Karpas-422 (cell line): ENCODE results near the gene AIG1. TPM values are rescaled to one million over a fixed set of nuclear protein-coding genes. Genes with fewer than 3 reads are reported as not detected.
"Not testable (repeated sequence)": the region's sequence is repeated elsewhere in the genome, so short reads cannot be mapped to it uniquely, and the experiment has no call there.

ENCODE experiments used
- DNase-seq: peaks from one replicate; pipeline ENCODE4 v3.0.0-alpha.2; 2015
- H2AFZ ChIP-seq: fragments of 200-600 bp; sonication (generic); 2 replicates; pipeline ENCODE4 v1.6.1; 2014; ENCODE audit warnings: antibody characterized with exemption, low read length, mixed read lengths
- H3K27ac ChIP-seq: fragments of 200-600 bp; sonication (generic); 2 replicates; pipeline ENCODE4 v1.5.1; 2014; ENCODE audit warnings: mild to moderate bottlenecking, low read length, moderate library complexity
- H3K27me3 ChIP-seq: fragments of 200-600 bp; sonication (generic); 2 replicates; pipeline ENCODE4 v1.6.1; 2014; ENCODE audit warnings: low read length, mixed read lengths
- H3K36me3 ChIP-seq: fragments of 200-600 bp; sonication (generic); 2 replicates; pipeline ENCODE4 v1.6.1; 2014; ENCODE audit warnings: low read length, mixed read lengths; ENCODE audit not compliant: insufficient read depth
- H3K4me1 ChIP-seq: fragments of 200-600 bp; sonication (generic); 2 replicates; pipeline ENCODE4 v1.6.1; 2014; ENCODE audit warnings: mild to moderate bottlenecking, low read length, mixed read lengths
- H3K4me2 ChIP-seq: fragments of 200-600 bp; sonication (generic); 2 replicates; pipeline ENCODE4 v1.6.1; 2014; ENCODE audit warnings: low read length, low read depth, mild to moderate bottlenecking; ENCODE audit not compliant: poor library complexity, severe bottlenecking
- H3K4me3 ChIP-seq: fragments of 200-600 bp; sonication (generic); 2 replicates; pipeline ENCODE4 v1.5.1; 2014; ENCODE audit warnings: mild to moderate bottlenecking, antibody characterized with exemption, low read length, mixed read lengths
- H3K79me2 ChIP-seq: fragments of 200-600 bp; sonication (generic); 2 replicates; pipeline ENCODE4 v1.6.1; 2014; ENCODE audit warnings: mild to moderate bottlenecking, low read length, mixed read lengths
- H3K9ac ChIP-seq: fragments of 200-600 bp; sonication (generic); 2 replicates; pipeline ENCODE4 v1.6.0; 2014; ENCODE audit warnings: low read length
- H3K9me2 ChIP-seq: fragments of 200-600 bp; sonication (generic), shearing (Covaris generic); replicated peaks from 2 replicates; pipeline ENCODE4 v1.6.0; 2014; ENCODE audit warnings: mild to moderate bottlenecking, low read length, moderate library complexity; ENCODE audit not compliant: insufficient read depth
- H3K9me3 ChIP-seq: fragments of 300-700, 200-600 bp; sonication (generic); 2 replicates; pipeline ENCODE4 v1.6.1; 2014; ENCODE audit warnings: low read length, mixed read lengths
- H4K20me1 ChIP-seq: fragments of 200-600 bp; sonication (generic); 2 replicates; pipeline ENCODE4 v1.6.1; 2014; ENCODE audit warnings: mild to moderate bottlenecking, antibody characterized with exemption, low read length, low read depth; ENCODE audit not compliant: insufficient read depth
- total RNA-seq: library from RNA; depleted of rRNA; stranded (reverse); fragments of >200 nt; shearing (Covaris generic); gene quantifications from 2 replicates; pipeline ENCODE4 v1.2.3, GENCODE V29; 2014; ENCODE audit warnings: low replicate concordance

AIG1 gene
- total RNA-seq, 1 experiment from 2014 or later, result 10.2 TPM

DNA sequence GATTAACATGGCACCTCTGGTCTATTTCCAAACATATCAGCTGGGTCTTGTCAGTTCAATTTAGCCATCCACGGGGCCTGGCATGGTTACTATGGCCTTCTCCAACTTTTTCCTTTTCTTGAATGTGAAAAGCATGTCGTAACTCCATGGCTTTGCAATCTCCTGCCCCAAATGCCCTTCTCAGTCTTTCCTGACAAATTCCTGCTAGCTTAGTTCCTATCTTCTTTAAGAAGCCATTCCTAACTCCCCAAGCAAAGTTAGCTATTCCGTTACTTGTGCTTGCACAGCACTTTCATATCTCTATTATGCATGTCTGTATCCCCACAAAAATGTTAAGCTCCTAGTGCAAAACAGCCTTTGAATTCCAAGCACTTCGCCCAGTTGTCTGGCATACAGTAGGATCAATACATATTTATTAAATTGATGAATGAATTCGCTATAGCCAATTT is 105.6 kb downstream of the AIG1 start:
- no peak for DNase-seq
- Histone ChIP-seq H3K9ac (no peak overlapping the region), H3K36me3 (no peaks in the 10 kb centered on the region), H3K4me1 (no peaks in the 10 kb centered on the region), H4K20me1 (no peaks in the 10 kb centered on the region), H2AFZ (no peak overlapping the region), H3K4me3 (no peak overlapping the region), H3K79me2 (no peaks in the 10 kb centered on the region), H3K4me2 (no peak overlapping the region), H3K9me2 (no peaks in the 10 kb centered on the region), H3K9me3 (no peaks in the 10 kb centered on the region), H3K27me3 (no peaks in the 10 kb centered on the region), H3K27ac (no peak overlapping the region)

DNA sequence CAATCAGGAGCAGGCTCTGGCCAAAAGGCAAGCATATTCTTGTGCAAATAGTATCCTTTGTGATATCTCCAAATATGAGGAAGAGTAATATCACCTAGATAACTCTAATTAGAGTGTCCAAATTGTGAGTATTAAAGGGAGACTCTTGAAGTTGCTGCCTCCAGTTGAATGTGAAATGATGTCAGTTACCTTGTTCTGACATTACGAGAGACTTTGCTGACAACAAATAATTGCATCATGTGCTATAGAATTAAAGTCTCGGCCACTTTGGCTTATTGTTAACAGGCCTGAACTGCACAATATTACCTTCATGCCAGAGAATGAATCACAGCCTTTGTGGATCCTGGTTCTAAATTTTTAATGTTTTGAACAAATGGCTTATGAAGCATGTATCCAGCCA is 106.5 kb downstream of the AIG1 start:
- no peak overlapping the region for H2AFZ ChIP-seq
- no peak overlapping the region for H3K4me3 ChIP-seq
- no peaks in the 10 kb centered on the region for H3K27me3 ChIP-seq
- no peaks in the 10 kb centered on the region for H3K79me2 ChIP-seq
- H3K4me2 ChIP-seq, result no peak overlapping the region
- H3K9me2 ChIP-seq, result no peaks in the 10 kb centered on the region
- H3K36me3 ChIP-seq, result no peaks in the 10 kb centered on the region
- H3K27ac ChIP-seq, result no peak overlapping the region
- no peaks in the 10 kb centered on the region for H3K9me3 ChIP-seq
- H3K4me1 ChIP-seq, result no peaks in the 10 kb centered on the region
- H4K20me1 ChIP-seq, result no peaks in the 10 kb centered on the region
- no peak for DNase-seq
- H3K9ac ChIP-seq, result no peak overlapping the region

DNA sequence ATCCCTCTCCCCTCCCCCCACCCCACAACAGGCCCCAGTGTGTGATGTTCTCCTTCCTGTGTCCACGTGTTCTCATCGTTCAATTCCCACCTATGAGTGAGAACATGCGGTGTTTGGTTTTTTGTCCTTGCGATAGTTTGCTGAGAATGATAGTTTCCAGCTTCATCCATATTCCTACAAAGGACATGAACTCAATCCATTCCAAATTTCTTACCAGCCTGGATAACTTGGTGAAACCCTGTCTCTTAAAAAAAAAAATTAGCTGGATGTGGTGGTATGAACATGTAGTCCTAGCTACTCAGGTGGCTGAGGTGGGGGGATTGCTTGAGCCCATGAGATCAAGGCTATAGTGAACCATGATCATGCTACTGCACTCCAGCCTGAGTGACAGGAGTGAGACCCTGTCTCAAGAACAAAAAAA is 107.7 kb downstream of the AIG1 start:
- not testable (repeated sequence) for H3K9me3 ChIP-seq, H2AFZ ChIP-seq, H3K36me3 ChIP-seq, H3K79me2 ChIP-seq, H3K4me3 ChIP-seq, H3K9ac ChIP-seq, H4K20me1 ChIP-seq, H3K27me3 ChIP-seq, H3K4me1 ChIP-seq, DNase-seq, H3K9me2 ChIP-seq, H3K4me2 ChIP-seq, H3K27ac ChIP-seq

DNA sequence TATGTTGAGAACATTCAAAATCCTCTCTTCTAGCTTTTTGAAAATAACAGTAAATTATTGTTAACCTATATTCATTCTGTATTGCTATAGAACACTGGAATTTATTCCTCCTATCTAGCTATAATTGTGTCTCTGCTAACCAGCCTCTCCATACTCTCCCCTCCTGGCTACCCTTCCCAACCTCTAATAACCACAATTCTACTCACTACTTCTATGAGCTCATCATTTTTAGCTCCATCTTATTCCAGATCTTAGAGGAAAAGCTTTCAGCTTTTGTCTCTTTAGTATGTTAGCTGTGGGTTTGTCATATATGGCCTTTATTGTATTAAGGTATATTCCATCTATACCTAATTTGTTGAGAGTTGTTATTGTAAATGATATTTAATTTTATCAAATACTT is 108.8 kb downstream of the AIG1 start:
- H3K79me2 ChIP-seq, result no peaks in the 10 kb centered on the region
- no peaks in the 10 kb centered on the region for H3K27me3 ChIP-seq
- no peak overlapping the region for H3K27ac ChIP-seq
- no peaks in the 10 kb centered on the region for H3K36me3 ChIP-seq
- DNase-seq, result no peak
- no peaks in the 10 kb centered on the region for H4K20me1 ChIP-seq
- no peak overlapping the region for H2AFZ ChIP-seq
- no peaks in the 10 kb centered on the region for H3K9me3 ChIP-seq
- H3K9me2 ChIP-seq, result no peaks in the 10 kb centered on the region
- no peak overlapping the region for H3K9ac ChIP-seq
- H3K4me3 ChIP-seq, result no peak overlapping the region
- no peak overlapping the region for H3K4me2 ChIP-seq
- H3K4me1 ChIP-seq, result no peaks in the 10 kb centered on the region

DNA sequence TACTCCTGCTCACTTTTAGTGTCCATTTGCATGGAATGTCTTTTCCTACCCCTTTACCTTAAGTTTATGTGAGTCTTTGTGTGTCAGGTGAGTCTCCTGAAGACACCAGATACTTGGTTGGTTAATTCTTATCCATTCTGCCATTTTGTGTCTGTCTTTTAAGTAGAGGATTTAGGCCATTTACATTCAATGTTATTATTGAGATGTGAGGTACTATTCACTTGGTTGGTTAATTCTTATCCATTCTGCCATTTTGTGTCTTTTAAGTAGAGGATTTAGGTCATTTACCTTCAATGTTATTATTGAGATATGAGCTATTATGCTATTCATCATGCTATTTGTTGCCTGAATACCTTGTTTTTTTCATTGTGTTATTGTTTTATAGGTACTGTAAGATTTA is 113.8 kb downstream of the AIG1 start:
- no peak overlapping the region for H3K4me3 ChIP-seq
- no peaks in the 10 kb centered on the region for H4K20me1 ChIP-seq
- H3K79me2 ChIP-seq, result no peaks in the 10 kb centered on the region

DNA sequence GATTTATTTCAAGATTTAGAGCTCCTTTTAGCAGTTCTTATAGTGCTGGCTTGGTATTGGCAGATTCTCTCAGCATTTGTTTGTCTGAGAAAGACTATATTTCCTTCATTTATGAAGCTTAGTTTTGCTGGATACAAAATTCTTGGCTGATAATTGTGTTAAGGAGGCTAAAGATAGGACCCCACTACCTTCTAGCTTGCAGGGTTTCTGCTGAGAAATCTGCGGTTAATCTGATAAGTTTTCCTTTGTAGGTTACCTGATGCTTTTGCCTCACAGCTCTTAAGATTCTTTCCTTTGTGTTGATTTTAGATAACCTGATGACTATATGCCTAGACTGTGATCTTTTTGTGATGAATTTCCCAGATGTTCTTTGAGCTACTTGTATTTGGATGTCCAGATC is 114.3 kb downstream of the AIG1 start:
- Histone ChIP-seq H3K9me3 (peaks cover 4% of the 10 kb centered on the region; the same call in 1 of the 2 replicates), H3K36me3 (no peaks in the 10 kb centered on the region), H3K4me1 (no peaks in the 10 kb centered on the region), H3K27me3 (no peaks in the 10 kb centered on the region), H3K27ac (no peak overlapping the region), H3K79me2 (no peaks in the 10 kb centered on the region), H3K4me3 (no peak overlapping the region), H3K9me2 (no peaks in the 10 kb centered on the region), H2AFZ (no peak overlapping the region), H4K20me1 (no peaks in the 10 kb centered on the region), H3K4me2 (no peak overlapping the region), H3K9ac (no peak overlapping the region)
- no peak for DNase-seq

More for the DNA sequence above, 113.8 kb downstream of the AIG1 start:
- Histone ChIP-seq H3K9me2 (no peaks in the 10 kb centered on the region), H3K36me3 (no peaks in the 10 kb centered on the region), H3K4me1 (no peaks in the 10 kb centered on the region), H3K4me2 (no peak overlapping the region), H3K27me3 (no peaks in the 10 kb centered on the region), H3K27ac (no peak overlapping the region), H3K9ac (no peak overlapping the region), H2AFZ (no peak overlapping the region), H3K9me3 (peaks cover 4% of the 10 kb centered on the region; the same call in 1 of the 2 replicates)
- no peak for DNase-seq

GRCh38 chr6:143176090-143177021 is 115.7 kb downstream of the AIG1 start:
- Histone ChIP-seq H3K4me2 (no peak overlapping the region), H3K4me3 (no peak overlapping the region)
- DNase-seq, result peak; percentile 45

DNA sequence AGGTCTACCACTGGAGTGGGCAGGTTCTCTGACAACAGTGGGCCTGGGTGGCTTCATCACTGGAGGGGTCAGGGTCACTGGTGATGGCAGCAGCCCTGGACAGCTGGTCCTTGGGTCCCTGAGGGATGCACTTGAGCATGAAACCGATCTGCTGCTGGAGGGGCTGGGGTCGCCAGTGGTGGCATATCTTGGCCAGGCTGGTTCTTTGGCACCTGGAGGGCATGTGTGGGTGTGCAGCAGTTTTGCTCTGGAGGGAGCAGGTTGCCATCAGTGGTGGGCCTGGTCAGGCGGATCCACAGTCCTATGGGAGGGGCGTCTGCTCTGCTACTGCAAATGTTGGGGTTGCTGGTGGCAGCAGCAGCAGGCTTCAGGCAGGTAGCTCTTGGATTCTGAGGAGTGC is 117.0 kb downstream of the AIG1 start:
- Histone ChIP-seq H3K36me3 (no peaks in the 10 kb centered on the region), H3K27ac (no peak overlapping the region), H2AFZ (no peak overlapping the region), H3K9me2 (no peaks in the 10 kb centered on the region), H3K9ac (no peak overlapping the region), H4K20me1 (no peaks in the 10 kb centered on the region), H3K27me3 (no peaks in the 10 kb centered on the region), H3K4me1 (no peaks in the 10 kb centered on the region), H3K79me2 (no peaks in the 10 kb centered on the region), H3K9me3 (peaks cover 4% of the 10 kb centered on the region; the same call in 1 of the 2 replicates), H3K4me3 (no peak overlapping the region), H3K4me2 (no peak overlapping the region)
- no peak for DNase-seq

More at GRCh38 chr6:143176090-143177021, 115.7 kb downstream of the AIG1 start:
- Histone ChIP-seq H3K9me3 (peaks cover 4% of the 10 kb centered on the region; the same call in 1 of the 2 replicates), H4K20me1 (no peaks in the 10 kb centered on the region), H2AFZ (no peak overlapping the region), H3K27ac (no peak overlapping the region), H3K79me2 (no peaks in the 10 kb centered on the region), H3K9me2 (no peaks in the 10 kb centered on the region), H3K4me1 (no peaks in the 10 kb centered on the region), H3K36me3 (no peaks in the 10 kb centered on the region), H3K27me3 (no peaks in the 10 kb centered on the region), H3K9ac (no peak overlapping the region)
